ENCODE data around the gene SDS. TPM values are rescaled to one million over a fixed set of nuclear protein-coding genes. Genes with fewer than 3 reads are reported as not detected.

Gene SDS
- total and polyA plus RNA-seq, 2 experiments from 2014 or later, result 0.57 TPM; not detected in 1

GRCh38 chr12:113378291-113378690 is 25.4 kb downstream of the SDS start:
- Mint-ChIP-seq H3K9me3 (no peaks in the 10 kb centered on the region), H3K27me3 (ENCODE audit: insufficient read depth, low read depth, poor library complexity) (peaks cover 1% of the 10 kb centered on the region), H3K36me3 (ENCODE audit: low read depth) (peaks cover 24% of the 10 kb centered on the region), H3K27ac (no peak overlapping the region), H3K4me3 (no peak overlapping the region), H3K4me1 (no peaks in the 10 kb centered on the region)
- no peak overlapping the region for H3K4me3 ChIP-seq
- TF ChIP-seq, protein P1, sequence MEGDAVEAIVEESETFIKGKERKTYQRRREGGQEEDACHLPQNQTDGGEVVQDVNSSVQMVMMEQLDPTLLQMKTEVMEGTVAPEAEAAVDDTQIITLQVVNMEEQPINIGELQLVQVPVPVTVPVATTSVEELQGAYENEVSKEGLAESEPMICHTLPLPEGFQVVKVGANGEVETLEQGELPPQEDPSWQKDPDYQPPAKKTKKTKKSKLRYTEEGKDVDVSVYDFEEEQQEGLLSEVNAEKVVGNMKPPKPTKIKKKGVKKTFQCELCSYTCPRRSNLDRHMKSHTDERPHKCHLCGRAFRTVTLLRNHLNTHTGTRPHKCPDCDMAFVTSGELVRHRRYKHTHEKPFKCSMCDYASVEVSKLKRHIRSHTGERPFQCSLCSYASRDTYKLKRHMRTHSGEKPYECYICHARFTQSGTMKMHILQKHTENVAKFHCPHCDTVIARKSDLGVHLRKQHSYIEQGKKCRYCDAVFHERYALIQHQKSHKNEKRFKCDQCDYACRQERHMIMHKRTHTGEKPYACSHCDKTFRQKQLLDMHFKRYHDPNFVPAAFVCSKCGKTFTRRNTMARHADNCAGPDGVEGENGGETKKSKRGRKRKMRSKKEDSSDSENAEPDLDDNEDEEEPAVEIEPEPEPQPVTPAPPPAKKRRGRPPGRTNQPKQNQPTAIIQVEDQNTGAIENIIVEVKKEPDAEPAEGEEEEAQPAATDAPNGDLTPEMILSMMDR (conservative IDR thresholded peaks at IDR 0.05; ENCODE audit: low read depth in 2 of 2), result no peak
- no peak for TF ChIP-seq CREB1 (CRISPR knock-in tag; IDR thresholded peaks at IDR 0.05; ENCODE audit: low read depth)
- H3F3A ChIP-seq (replicated peaks; ENCODE audit: low read depth), result no peaks in the 10 kb centered on the region
- ATAC-seq, result no peak
- no peaks in the 10 kb centered on the region for H3K4me1 ChIP-seq (ENCODE audit: insufficient read depth)
- no peaks in the 10 kb centered on the region for H3K27me3 ChIP-seq (ENCODE audit: insufficient read depth)
- no peaks in the 10 kb centered on the region for H4K20me1 ChIP-seq (replicated peaks; ENCODE audit: insufficient read depth)
- H3K79me2 ChIP-seq (replicated peaks; ENCODE audit: insufficient read depth), result no peaks in the 10 kb centered on the region
- H3K36me3 ChIP-seq (ENCODE audit: insufficient read depth), result no peaks in the 10 kb centered on the region
- no peak overlapping the region for H3K27ac ChIP-seq (ENCODE audit: low read depth)
- DNase-seq (ENCODE audit: low spot score), result no peak
- H2AFZ ChIP-seq, result no peak overlapping the region
- no peaks in the 10 kb centered on the region for H3K9me2 ChIP-seq (ENCODE audit: insufficient read depth)
- no peak overlapping the region for H3K4me2 ChIP-seq

- Histone ChIP-seq H4K20me1 (replicated peaks; ENCODE audit: insufficient read depth) (no peaks in the 10 kb centered on the region; the same call in 1 of the 2 replicates), H3K36me3 (ENCODE audit: insufficient read depth) (no peaks in the 10 kb centered on the region), H3K9me2 (ENCODE audit: insufficient read depth) (no peaks in the 10 kb centered on the region), H3F3A (replicated peaks; ENCODE audit: low read depth) (no peaks in the 10 kb centered on the region), H2AFZ (no peak overlapping the region), H3K79me2 (replicated peaks; ENCODE audit: insufficient read depth) (no peaks in the 10 kb centered on the region), H3K27ac (ENCODE audit: low read depth) (no peak overlapping the region), H3K4me2 (no peak overlapping the region), H3K27me3 (ENCODE audit: insufficient read depth) (no peaks in the 10 kb centered on the region), H3K4me1 (ENCODE audit: insufficient read depth) (no peaks in the 10 kb centered on the region), H3K4me3 (no peak overlapping the region)
- DNase-seq (ENCODE audit: low spot score), result no peak
- Mint-ChIP-seq H3K4me1 (no peaks in the 10 kb centered on the region), H3K4me3 (no peak overlapping the region), H3K36me3 (ENCODE audit: low read depth) (peaks cover 24% of the 10 kb centered on the region), H3K27ac (no peak overlapping the region), H3K27me3 (ENCODE audit: insufficient read depth, low read depth, poor library complexity) (peaks cover 4% of the 10 kb centered on the region), H3K9me3 (no peaks in the 10 kb centered on the region)
- no peak for ATAC-seq
- TF ChIP-seq, protein P1 (conservative IDR thresholded peaks at IDR 0.05; ENCODE audit: low read depth in 2 of 2), result no peak
- TF ChIP-seq STAT1 (IDR thresholded peaks at IDR 0.05; ENCODE audit: unreplicated experiment) (no peak), POLR2AphosphoS5 (IDR thresholded peaks at IDR 0.05; ENCODE audit: low read depth) (no peak), EZH2 (IDR thresholded peaks at IDR 0.05; ENCODE audit: low read depth, unreplicated experiment) (no peak), ZNF331 (CRISPR knock-in tag; IDR thresholded peaks at IDR 0.05; ENCODE audit: low read depth) (no peak), ZNF114 (CRISPR knock-in tag; IDR thresholded peaks at IDR 0.05) (no peak), JUNB (IDR thresholded peaks at IDR 0.05; ENCODE audit: unreplicated experiment) (no peak)
- TF ChIP-seq, protein P2, sequence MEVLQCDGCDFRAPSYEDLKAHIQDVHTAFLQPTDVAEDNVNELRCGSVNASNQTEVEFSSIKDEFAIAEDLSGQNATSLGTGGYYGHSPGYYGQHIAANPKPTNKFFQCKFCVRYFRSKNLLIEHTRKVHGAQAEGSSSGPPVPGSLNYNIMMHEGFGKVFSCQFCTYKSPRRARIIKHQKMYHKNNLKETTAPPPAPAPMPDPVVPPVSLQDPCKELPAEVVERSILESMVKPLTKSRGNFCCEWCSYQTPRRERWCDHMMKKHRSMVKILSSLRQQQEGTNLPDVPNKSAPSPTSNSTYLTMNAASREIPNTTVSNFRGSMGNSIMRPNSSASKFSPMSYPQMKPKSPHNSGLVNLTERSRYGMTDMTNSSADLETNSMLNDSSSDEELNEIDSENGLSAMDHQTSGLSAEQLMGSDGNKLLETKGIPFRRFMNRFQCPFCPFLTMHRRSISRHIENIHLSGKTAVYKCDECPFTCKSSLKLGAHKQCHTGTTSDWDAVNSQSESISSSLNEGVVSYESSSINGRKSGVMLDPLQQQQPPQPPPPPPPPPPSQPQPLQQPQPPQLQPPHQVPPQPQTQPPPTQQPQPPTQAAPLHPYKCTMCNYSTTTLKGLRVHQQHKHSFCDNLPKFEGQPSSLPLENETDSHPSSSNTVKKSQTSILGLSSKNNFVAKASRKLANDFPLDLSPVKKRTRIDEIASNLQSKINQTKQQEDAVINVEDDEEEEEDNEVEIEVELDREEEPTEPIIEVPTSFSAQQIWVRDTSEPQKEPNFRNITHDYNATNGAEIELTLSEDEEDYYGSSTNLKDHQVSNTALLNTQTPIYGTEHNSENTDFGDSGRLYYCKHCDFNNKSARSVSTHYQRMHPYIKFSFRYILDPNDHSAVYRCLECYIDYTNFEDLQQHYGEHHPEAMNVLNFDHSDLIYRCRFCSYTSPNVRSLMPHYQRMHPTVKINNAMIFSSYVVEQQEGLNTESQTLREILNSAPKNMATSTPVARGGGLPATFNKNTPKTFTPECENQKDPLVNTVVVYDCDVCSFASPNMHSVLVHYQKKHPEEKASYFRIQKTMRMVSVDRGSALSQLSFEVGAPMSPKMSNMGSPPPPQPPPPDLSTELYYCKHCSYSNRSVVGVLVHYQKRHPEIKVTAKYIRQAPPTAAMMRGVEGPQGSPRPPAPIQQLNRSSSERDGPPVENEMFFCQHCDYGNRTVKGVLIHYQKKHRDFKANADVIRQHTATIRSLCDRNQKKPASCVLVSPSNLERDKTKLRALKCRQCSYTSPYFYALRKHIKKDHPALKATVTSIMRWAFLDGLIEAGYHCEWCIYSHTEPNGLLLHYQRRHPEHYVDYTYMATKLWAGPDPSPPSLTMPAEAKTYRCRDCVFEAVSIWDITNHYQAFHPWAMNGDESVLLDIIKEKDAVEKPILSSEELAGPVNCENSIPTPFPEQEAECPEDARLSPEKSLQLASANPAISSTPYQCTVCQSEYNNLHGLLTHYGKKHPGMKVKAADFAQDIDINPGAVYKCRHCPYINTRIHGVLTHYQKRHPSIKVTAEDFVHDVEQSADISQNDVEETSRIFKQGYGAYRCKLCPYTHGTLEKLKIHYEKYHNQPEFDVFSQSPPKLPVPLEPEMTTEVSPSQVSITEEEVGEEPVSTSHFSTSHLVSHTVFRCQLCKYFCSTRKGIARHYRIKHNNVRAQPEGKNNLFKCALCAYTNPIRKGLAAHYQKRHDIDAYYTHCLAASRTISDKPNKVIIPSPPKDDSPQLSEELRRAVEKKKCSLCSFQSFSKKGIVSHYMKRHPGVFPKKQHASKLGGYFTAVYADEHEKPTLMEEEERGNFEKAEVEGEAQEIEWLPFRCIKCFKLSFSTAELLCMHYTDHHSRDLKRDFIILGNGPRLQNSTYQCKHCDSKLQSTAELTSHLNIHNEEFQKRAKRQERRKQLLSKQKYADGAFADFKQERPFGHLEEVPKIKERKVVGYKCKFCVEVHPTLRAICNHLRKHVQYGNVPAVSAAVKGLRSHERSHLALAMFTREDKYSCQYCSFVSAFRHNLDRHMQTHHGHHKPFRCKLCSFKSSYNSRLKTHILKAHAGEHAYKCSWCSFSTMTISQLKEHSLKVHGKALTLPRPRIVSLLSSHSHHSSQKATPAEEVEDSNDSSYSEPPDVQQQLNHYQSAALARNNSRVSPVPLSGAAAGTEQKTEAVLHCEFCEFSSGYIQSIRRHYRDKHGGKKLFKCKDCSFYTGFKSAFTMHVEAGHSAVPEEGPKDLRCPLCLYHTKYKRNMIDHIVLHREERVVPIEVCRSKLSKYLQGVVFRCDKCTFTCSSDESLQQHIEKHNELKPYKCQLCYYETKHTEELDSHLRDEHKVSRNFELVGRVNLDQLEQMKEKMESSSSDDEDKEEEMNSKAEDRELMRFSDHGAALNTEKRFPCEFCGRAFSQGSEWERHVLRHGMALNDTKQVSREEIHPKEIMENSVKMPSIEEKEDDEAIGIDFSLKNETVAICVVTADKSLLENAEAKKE (CRISPR knock-in tag; IDR thresholded peaks at IDR 0.05), result no peak
Observed at GRCh38 chr12:113374823-113375428, 28.8 kb downstream of the SDS start.

All from GM23338 (cell line).